ENCODE results near the gene PSG3.
A peak's percentile ranks its signal among the peaks of the same experiment; 100 is the strongest.
"Not testable (repeated sequence)": the region's sequence is repeated elsewhere in the genome, so short reads cannot be mapped to it uniquely, and the experiment has no call there.

PSG3 gene

GRCh38 chr19:42758667-42759066 lies 18.4 kb upstream of the PSG3 start:
- TF ChIP-seq, protein P1, sequence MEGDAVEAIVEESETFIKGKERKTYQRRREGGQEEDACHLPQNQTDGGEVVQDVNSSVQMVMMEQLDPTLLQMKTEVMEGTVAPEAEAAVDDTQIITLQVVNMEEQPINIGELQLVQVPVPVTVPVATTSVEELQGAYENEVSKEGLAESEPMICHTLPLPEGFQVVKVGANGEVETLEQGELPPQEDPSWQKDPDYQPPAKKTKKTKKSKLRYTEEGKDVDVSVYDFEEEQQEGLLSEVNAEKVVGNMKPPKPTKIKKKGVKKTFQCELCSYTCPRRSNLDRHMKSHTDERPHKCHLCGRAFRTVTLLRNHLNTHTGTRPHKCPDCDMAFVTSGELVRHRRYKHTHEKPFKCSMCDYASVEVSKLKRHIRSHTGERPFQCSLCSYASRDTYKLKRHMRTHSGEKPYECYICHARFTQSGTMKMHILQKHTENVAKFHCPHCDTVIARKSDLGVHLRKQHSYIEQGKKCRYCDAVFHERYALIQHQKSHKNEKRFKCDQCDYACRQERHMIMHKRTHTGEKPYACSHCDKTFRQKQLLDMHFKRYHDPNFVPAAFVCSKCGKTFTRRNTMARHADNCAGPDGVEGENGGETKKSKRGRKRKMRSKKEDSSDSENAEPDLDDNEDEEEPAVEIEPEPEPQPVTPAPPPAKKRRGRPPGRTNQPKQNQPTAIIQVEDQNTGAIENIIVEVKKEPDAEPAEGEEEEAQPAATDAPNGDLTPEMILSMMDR (conservative IDR thresholded peaks at IDR 0.05): peak; percentile 43

DNA sequence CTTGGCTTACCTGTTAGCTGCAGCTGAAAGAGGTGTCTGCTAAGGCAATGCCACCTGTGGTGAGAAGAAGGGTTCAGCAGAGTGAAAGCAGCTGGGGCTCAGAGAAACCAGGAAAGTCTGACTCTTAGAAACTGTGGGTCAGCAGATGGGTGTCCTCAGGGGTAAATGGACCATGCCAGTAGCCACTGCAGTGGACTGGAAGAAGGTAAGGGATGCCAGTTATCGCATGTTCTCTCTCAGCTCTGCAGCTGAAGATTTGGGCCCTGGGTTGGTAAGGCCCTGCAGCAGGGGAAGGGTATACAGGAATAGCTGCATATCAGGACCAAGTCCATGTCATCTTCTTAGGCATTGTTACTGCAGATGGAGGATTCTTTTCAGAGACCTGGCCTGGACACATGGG lies 12.0 kb upstream of the PSG3 start:
- not testable (repeated sequence) for H3K27ac ChIP-seq

More at GRCh38 chr19:42758667-42759066, 18.4 kb upstream of the PSG3 start:
- H3K27ac ChIP-seq: not testable (repeated sequence)

DNA sequence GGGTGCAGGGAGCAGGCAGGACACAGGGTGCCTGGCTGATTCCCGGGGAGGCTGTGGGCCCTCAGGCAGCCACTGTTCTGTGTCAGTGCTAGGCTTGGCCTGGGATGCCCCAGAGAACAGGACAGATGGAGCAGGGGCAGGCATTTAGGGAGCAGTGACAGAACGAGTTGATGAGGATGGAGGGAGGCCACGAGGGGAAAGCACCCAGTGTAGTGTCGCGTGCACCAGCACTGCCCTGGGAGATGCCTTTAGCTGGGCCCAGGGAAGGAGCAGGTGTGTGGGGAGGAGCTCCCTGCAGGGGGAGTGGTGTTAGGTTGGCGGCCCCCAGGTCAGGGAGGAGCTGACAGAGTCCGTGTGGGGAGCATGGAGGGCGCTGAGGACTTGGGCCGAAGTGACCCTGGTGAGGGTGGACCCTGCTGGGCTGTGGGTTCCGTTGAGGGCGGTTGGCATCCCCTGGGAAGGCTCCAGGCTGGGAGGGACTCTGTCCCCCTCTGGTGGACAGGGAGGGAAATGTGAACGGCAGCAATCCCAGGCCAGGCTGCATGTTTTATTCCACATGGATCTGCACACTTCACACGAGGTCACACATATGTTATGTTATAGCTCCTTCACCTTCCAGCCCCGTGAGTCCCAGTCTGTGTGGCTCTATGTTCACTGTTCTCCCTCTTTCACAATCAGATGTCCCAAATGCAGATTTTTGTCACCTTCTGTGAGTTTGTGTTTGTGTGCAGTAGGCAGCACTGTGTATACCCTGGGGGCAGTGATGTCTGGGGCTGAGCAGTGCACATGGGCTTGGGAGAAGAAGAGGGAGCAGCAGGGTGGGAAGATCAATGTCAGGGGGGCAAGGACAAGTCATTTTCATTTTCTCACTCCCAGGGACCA lies 1.7 kb upstream of the PSG3 start:
- not testable (repeated sequence) for H3K27ac ChIP-seq
- TF ChIP-seq, protein P1 (conservative IDR thresholded peaks at IDR 0.05): peak; percentile 62

- not testable (repeated sequence) for H3K27ac ChIP-seq
These were observed 2.7 kb downstream of the PSG3 start for GRCh38 chr19:42737581-42738011.

DNA sequence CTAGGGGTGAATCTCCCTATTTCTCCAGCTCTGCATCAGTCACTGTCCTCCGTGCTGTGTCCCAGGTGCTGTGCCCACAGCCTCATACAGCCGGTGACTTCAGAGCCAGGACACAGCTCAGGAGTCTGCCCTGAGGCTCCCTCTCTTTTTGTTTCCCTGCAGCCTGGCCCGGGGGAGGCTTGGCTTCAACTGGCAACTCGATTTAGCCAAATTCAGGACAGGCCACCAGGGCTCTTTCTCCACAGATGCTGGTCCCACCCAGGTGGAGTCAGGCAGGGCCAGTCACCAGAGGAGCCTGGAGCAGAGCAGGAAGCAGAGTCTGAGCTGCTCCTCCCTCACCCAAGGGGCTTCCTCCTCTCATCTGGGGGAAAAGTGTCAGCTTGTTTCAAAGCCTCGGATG lies 11.9 kb downstream of the PSG3 start:
- H3K27ac ChIP-seq: not testable (repeated sequence)

DNA sequence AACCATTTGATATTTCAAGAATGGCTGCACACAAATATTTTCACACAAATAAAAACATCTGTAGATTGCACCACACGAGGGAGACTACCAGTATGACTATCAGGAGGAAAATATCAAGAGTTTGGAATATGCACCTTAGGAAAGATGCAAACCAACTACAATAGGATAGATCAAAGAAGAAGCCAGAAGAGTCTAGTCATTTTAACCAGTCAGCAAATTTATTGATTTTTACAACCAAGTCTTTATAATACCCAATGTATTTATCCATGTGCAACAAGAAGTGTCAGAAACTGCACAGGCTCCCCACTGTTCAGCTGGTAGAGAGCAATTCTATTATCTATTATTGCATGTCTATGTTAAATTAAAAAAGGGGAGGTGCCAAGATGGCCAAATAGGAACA lies 26.3 kb downstream of the PSG3 start:
- not testable (repeated sequence) for H3K27ac ChIP-seq

DNA sequence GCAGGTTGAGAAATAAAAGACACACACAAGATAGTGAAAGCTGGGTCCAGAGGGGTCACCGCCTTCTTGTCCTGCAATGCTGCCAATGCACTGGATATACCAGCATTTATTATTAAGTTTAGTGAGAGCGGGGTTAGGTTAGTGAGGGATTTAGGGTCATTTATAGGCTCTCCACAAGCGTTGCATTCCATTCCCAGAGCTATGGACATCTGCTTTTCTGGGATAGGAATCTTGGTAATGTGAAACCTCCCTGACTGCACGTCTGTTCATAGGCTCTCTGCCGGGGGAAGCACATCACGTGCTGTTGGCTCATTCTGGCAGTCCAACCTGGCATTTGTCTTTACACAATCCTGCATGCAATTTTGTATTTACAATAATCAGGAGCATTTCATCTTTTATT lies 27.5 kb downstream of the PSG3 start:
- not testable (repeated sequence) for H3K27ac ChIP-seq

- not testable (repeated sequence) for H3K27ac ChIP-seq
These were observed 29.3 kb downstream of the PSG3 start for GRCh38 chr19:42710986-42711385.

GRCh38 chr19:42697884-42698283 lies 42.4 kb downstream of the PSG3 start:
- TF ChIP-seq, protein P1 (conservative IDR thresholded peaks at IDR 0.05): no peak
- no peak for TF ChIP-seq ZFX (IDR thresholded peaks at IDR 0.05)
- H3K27ac ChIP-seq: no peak overlapping the region

DNA sequence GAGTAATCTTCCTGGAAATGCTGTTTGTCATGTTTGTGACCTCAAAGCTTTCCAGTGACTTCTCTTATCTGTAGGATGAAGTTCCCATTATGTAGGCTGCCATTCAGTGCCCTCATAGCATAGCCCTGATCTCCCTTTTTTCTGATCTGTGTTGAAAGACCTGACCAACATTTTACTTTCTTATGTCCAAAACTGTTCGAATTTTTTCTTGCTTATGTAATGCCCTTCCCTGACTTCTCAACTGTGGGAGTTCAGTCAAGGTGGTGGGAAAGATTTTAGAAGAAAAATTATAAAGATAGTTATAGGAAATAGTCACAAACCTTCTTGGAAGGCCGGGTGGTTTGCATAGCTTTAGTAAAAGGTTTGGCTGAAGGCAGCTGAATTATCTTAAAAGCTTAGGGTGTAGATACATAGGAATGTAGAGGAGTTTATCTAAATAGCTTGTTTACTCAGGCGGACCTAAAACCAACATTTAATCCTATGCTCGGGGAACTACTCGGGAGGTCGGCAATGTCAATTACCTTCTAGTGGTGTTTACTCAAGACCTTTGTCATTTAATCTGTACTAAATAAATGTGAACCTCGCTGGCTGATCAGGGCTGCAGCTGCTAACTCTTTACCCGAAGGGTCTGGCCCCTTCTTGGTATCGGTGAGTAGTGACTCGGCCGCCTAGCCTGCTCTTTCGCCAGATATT lies 44.3 kb downstream of the PSG3 start:
- TF ChIP-seq, protein P1 (conservative IDR thresholded peaks at IDR 0.05): no peak
- TF ChIP-seq ZFX (IDR thresholded peaks at IDR 0.05): no peak
- H3K27ac ChIP-seq: no peak overlapping the region

Data from C4-2B (cell line).